Measurements from ENCODE around the gene MED9. TPM values are rescaled to one million over a fixed set of nuclear protein-coding genes. Genes with fewer than 3 reads are reported as not detected.

MED9 gene
- total RNA-seq, 1 donor from 2014 or later, result 18.9 TPM

- no peaks in the 10 kb centered on the region for H3K27me3 ChIP-seq
- intact Hi-C loops (cut with DNase I), result loop anchor here (2.0 to 10.0 kb wide), 3 partner anchors 71 to 138 kb away; no protein-coding TSS in a partner anchor
- DNase-seq (ENCODE audit: extremely low spot score in 2 of 2), result no peak
- peaks cover 0 to 13% of the 10 kb centered on the region in 2 donors for H3K36me3 ChIP-seq
- peak overlapping the region; percentile 93 for H3K27ac ChIP-seq
- H3K4me1 ChIP-seq, result peaks cover 34% of the 10 kb centered on the region
- TF ChIP-seq POLR2AphosphoS5 (IDR thresholded peaks at IDR 0.05; ENCODE audit: insufficient read depth in 1 of 2, low read depth in 1 of 2) (peak in 1 of 2 donors; percentile 1), CTCF (IDR thresholded peaks at IDR 0.05) (no peak)
- no peaks in the 10 kb centered on the region for H3K9me3 ChIP-seq
- H3K4me3 ChIP-seq, result peak overlapping the region; percentile 64 to 72
Measured at GRCh38 chr17:17495536-17496188, 18.9 kb downstream of the MED9 start.

- Histone ChIP-seq H3K9me3 (no peaks in the 10 kb centered on the region), H3K27ac (peak within 1 kb of the TSS; percentile 93), H3K36me3 (peaks cover 0 to 9% of the 10 kb centered on the region in 2 donors), H3K4me1 (peaks cover 34% of the 10 kb centered on the region), H3K4me3 (peak within 1 kb of the TSS; percentile 64 to 72), H3K27me3 (no peaks in the 10 kb centered on the region)
- TF ChIP-seq POLR2A (IDR thresholded peaks at IDR 0.05) (peak; percentile 29 to 97), POLR2AphosphoS5 (IDR thresholded peaks at IDR 0.05; ENCODE audit: insufficient read depth in 1 of 2, low read depth in 1 of 2) (peak in 1 of 2 donors; percentile 75), CTCF (IDR thresholded peaks at IDR 0.05) (peak; percentile 79 to 94 (median 86))
- DNase-seq (ENCODE audit: extremely low spot score in 2 of 2), result no peak
- intact Hi-C loops (cut with DNase I), result loop anchor here (2.0 to 10.0 kb wide), 3 partner anchors 70 to 139 kb away; no protein-coding TSS in a partner anchor
Measured at GRCh38 chr17:17496189-17497064, 19.6 kb downstream of the MED9 start, which contains the start of gene RASD1. Gene RASD1, minus strand, starts transcription at chr17:17496395. Its CDS starts 214 bp downstream, at chr17:17496181.

GRCh38 chr17:17497065-17497844 is 20.5 kb downstream of the MED9 start:
- Histone ChIP-seq H3K27me3 (no peaks in the 10 kb centered on the region), H3K4me1 (peaks cover 34% of the 10 kb centered on the region), H3K27ac (peak overlapping the region; percentile 93), H3K9me3 (no peaks in the 10 kb centered on the region), H3K36me3 (peaks cover 0 to under 1% of the 10 kb centered on the region in 2 donors), H3K4me3 (peak overlapping the region; percentile 64 to 72)
- intact Hi-C loops (cut with DNase I), result loop anchor here (2.0 to 10.0 kb wide), 3 partner anchors 70 to 140 kb away; no protein-coding TSS in a partner anchor
- TF ChIP-seq CTCF (IDR thresholded peaks at IDR 0.05) (no peak), POLR2AphosphoS5 (IDR thresholded peaks at IDR 0.05; ENCODE audit: insufficient read depth in 1 of 2, low read depth in 1 of 2) (no peak), POLR2A (IDR thresholded peaks at IDR 0.05) (no peak)
- DNase-seq (ENCODE audit: extremely low spot score in 2 of 2), result no peak

- no peak overlapping the region for H3K27ac ChIP-seq
- no peaks in the 10 kb centered on the region for H3K36me3 ChIP-seq
- no peak for DNase-seq (ENCODE audit: extremely low spot score in 2 of 2)
- no peaks in the 10 kb centered on the region for H3K27me3 ChIP-seq
- intact Hi-C loops (cut with DNase I), result loop anchor here (2.0 to 10.0 kb wide), 3 partner anchors 69 to 141 kb away; no protein-coding TSS in a partner anchor
- H3K4me3 ChIP-seq, result no peak overlapping the region
- no peaks in the 10 kb centered on the region for H3K9me3 ChIP-seq
- no peak for TF ChIP-seq POLR2A (IDR thresholded peaks at IDR 0.05)
- no peak for TF ChIP-seq CTCF (IDR thresholded peaks at IDR 0.05)
- TF ChIP-seq POLR2AphosphoS5 (IDR thresholded peaks at IDR 0.05; ENCODE audit: insufficient read depth in 1 of 2, low read depth in 1 of 2), result no peak
- peaks cover 34% of the 10 kb centered on the region for H3K4me1 ChIP-seq
Measured at GRCh38 chr17:17497845-17498520, 21.2 kb downstream of the MED9 start.

Measured in vagina (tissue), 2 donors.